HG03196 (cell line): ENCODE measurements around the gene FLYWCH1.

Experiments used
- ATAC-seq: cut with Tn5 transposase; IDR thresholded peaks from one replicate; pipeline ENCODE4 v1.9.1; 2021; ENCODE audit not compliant: unreplicated experiment

FLYWCH1 gene

GRCh38 chr16:2967211-2967631, 55.5 kb downstream of the FLYWCH1 start:
- no peak for ATAC-seq

- no peak for ATAC-seq
Measured at GRCh38 chr16:2967721-2968161, 56.0 kb downstream of the FLYWCH1 start.

GRCh38 chr16:2968368-2968737, 56.6 kb downstream of the FLYWCH1 start:
- no peak for ATAC-seq

GRCh38 chr16:2968738-2969544, 57.2 kb downstream of the FLYWCH1 start, which contains the start of gene PAQR4:
Gene PAQR4 (plus strand): TSS chr16:2969348. CDS start chr16:2969675, 327 bp downstream.
- peak; percentile 60 for ATAC-seq

GRCh38 chr16:2969545-2970521, 58.1 kb downstream of the FLYWCH1 start:
- peak; percentile 29 for ATAC-seq

GRCh38 chr16:2970563-2970962, 58.8 kb downstream of the FLYWCH1 start:
- no peak for ATAC-seq

GRCh38 chr16:2971134-2971984, 59.6 kb downstream of the FLYWCH1 start:
- no peak for ATAC-seq

- ATAC-seq, result no peak
Measured at GRCh38 chr16:2971985-2972784, 60.5 kb downstream of the FLYWCH1 start.

- ATAC-seq, result no peak
Measured at GRCh38 chr16:2973093-2973492, 61.4 kb downstream of the FLYWCH1 start.

- ATAC-seq, result no peak
Measured at GRCh38 chr16:2973605-2974318, 62.0 kb downstream of the FLYWCH1 start.

- no peak for ATAC-seq
Measured at GRCh38 chr16:2974319-2975056, 62.8 kb downstream of the FLYWCH1 start.

- no peak for ATAC-seq
Measured at GRCh38 chr16:2975161-2975795, 63.5 kb downstream of the FLYWCH1 start.

- ATAC-seq, result no peak
Measured at GRCh38 chr16:2976201-2976600, 64.5 kb downstream of the FLYWCH1 start.

GRCh38 chr16:2976673-2977072, 64.9 kb downstream of the FLYWCH1 start:
- ATAC-seq, result no peak

GRCh38 chr16:2977440-2977839, 65.7 kb downstream of the FLYWCH1 start:
- no peak for ATAC-seq

GRCh38 chr16:2979669-2980226, 68.0 kb downstream of the FLYWCH1 start:
- ATAC-seq, result peak; percentile 3

- ATAC-seq, result peak; percentile 55
Measured at GRCh38 chr16:2980227-2981176, 68.8 kb downstream of the FLYWCH1 start, which contains the start of gene PKMYT1. Gene PKMYT1 (minus strand): TSS chr16:2980446. CDS start chr16:2979657, 789 bp downstream.
